ENCODE data around the gene ALAD.
A peak's percentile ranks its signal among the peaks of the same experiment; 100 is the strongest.

The ALAD gene

GRCh38 chr9:113341712-113342410 is 59.2 kb downstream of the ALAD start:
- no peak overlapping the region for H3K27ac ChIP-seq (ENCODE audit: low read length)
- no peak overlapping the region for H3K9ac ChIP-seq (ENCODE audit: low read depth, low read length)
- H4K20me1 ChIP-seq (ENCODE audit: insufficient read depth, low read length), result no peaks in the 10 kb centered on the region
- TF ChIP-seq CTCF (IDR thresholded peaks at IDR 0.05; ENCODE audit: borderline replicate concordance, extremely low read depth, low read length, poor library complexity, severe bottlenecking) (no peak), EZH2 (IDR thresholded peaks at IDR 0.05; ENCODE audit: borderline replicate concordance, low read depth, low read length, severe bottlenecking) (no peak)
- no peaks in the 10 kb centered on the region for H3K27me3 ChIP-seq (ENCODE audit: insufficient read depth, low read length, poor library complexity)
- peaks cover 33% of the 10 kb centered on the region for H3K4me1 ChIP-seq (ENCODE audit: insufficient read depth, low read length)
- no peak overlapping the region for H3K4me2 ChIP-seq (ENCODE audit: insufficient read depth, low read length)
- no peaks in the 10 kb centered on the region for H3K9me3 ChIP-seq (ENCODE audit: insufficient read depth, low read length, severe bottlenecking)
- 0 out of 2 replicates have a peak overlapping the region, but pooled peaks have one; percentile 17 for H2AFZ ChIP-seq (ENCODE audit: low read depth, low read length)
- H3K4me3 ChIP-seq (ENCODE audit: low read depth in 1 of 2, low read length in 2 of 2), result no peak overlapping the region
- no peak for ATAC-seq (ENCODE audit: insufficient read depth, low read depth)
- peak; percentile 41 for DNase-seq
- no peaks in the 10 kb centered on the region for H3K79me2 ChIP-seq (ENCODE audit: insufficient read depth, low read length)
- H3K36me3 ChIP-seq (ENCODE audit: insufficient read depth, low read length), result no peaks in the 10 kb centered on the region

DNA sequence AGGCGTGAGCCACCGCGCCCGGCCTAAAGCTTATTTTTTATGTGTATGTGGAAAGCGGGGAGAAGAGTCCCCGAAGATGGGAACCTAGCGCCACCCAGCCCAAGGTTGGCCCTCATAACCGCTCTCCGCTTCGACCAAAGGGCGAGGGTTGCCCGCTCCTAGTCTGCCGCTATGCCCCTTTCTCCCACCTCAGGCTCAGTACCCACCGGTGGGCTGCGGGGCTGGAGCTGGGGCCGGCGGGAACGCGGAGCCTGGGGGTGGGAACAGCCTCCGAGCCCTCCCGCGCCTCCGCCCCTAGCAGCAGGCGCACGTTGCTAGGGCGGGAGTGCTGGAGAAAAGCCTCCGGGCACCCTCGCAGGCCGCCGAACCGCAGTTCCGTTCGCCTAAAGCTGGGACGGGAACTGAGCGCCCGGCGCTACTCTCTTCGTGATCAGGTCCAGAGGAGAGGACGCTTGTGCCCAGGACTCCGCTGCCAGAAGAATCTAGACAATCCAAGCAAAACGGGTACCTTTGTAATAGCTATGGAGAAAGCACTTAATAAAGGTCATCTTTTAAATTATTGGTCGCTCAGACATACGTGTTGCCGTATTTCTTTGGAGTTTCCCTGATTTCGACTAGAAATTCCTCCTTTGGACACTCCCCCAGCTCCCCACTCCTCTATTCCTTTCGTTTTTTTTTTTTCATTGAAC is 60.9 kb downstream of the ALAD start, which contains the start of gene WDR31:
TSS of gene WDR31 (minus strand) at position 265 of the 689 bp plus-strand sequence. CDS start 8,253 bp downstream, outside the sequence.
- peak within 1 kb of the TSS; percentile 78 for H3K27ac ChIP-seq (ENCODE audit: low read length)
- ATAC-seq (ENCODE audit: insufficient read depth, low read depth), result peak; percentile 94
- H3K79me2 ChIP-seq (ENCODE audit: insufficient read depth, low read length), result no peaks in the 10 kb centered on the region
- H3K4me1 ChIP-seq (ENCODE audit: insufficient read depth, low read length), result peaks cover 33% of the 10 kb centered on the region
- H3K4me3 ChIP-seq (ENCODE audit: low read depth in 1 of 2, low read length in 2 of 2), result peak within 1 kb of the TSS; percentile 57 to 97; a peak in 3 of 4 replicates
- H3K9ac ChIP-seq (ENCODE audit: low read depth, low read length), result peak within 1 kb of the TSS; percentile 72
- peak within 1 kb of the TSS; percentile 86 for H3K4me2 ChIP-seq (ENCODE audit: insufficient read depth, low read length)
- no peaks in the 10 kb centered on the region for H4K20me1 ChIP-seq (ENCODE audit: insufficient read depth, low read length)
- TF ChIP-seq EZH2 (IDR thresholded peaks at IDR 0.05; ENCODE audit: borderline replicate concordance, low read depth, low read length, severe bottlenecking) (no peak), CTCF (IDR thresholded peaks at IDR 0.05; ENCODE audit: borderline replicate concordance, extremely low read depth, low read length, poor library complexity, severe bottlenecking) (no peak)
- no peaks in the 10 kb centered on the region for H3K27me3 ChIP-seq (ENCODE audit: insufficient read depth, low read length, poor library complexity)
- H3K9me3 ChIP-seq (ENCODE audit: insufficient read depth, low read length, severe bottlenecking), result no peaks in the 10 kb centered on the region
- peak within 1 kb of the TSS; percentile 99 for H2AFZ ChIP-seq (ENCODE audit: low read depth, low read length)
- H3K36me3 ChIP-seq (ENCODE audit: insufficient read depth, low read length), result no peaks in the 10 kb centered on the region
- DNase-seq, result peak; percentile 87

DNA sequence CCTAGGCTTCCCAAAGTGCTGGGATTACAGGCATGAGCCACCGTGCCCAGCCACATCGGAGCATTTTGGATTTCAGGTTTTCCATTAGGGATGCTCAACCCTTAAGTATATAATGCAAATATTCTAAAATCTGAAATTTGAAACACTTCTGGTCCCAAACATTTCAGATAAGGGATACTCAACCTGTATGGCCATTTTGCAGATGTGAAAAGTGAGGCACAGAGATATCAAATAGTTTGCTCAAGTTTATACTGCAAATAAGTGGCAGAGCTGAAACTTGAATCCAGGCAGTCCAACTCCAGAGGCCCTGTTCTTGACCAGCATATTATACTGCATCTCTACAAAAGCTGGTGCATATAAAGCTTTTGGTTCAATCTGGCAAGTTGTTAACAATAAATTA is 63.4 kb downstream of the ALAD start:
- DNase-seq (no peak), ATAC-seq (ENCODE audit: insufficient read depth, low read depth) (no peak)
- Histone ChIP-seq H3K4me1 (ENCODE audit: insufficient read depth, low read length) (peaks cover 21% of the 10 kb centered on the region), H3K4me2 (ENCODE audit: insufficient read depth, low read length) (no peak overlapping the region), H3K79me2 (ENCODE audit: insufficient read depth, low read length) (no peaks in the 10 kb centered on the region), H3K4me3 (ENCODE audit: low read depth in 1 of 2, low read length in 2 of 2) (no peak overlapping the region), H3K36me3 (ENCODE audit: insufficient read depth, low read length) (no peaks in the 10 kb centered on the region), H2AFZ (ENCODE audit: low read depth, low read length) (no peak overlapping the region), H3K9ac (ENCODE audit: low read depth, low read length) (no peak overlapping the region), H3K27me3 (ENCODE audit: insufficient read depth, low read length, poor library complexity) (no peaks in the 10 kb centered on the region), H3K9me3 (ENCODE audit: insufficient read depth, low read length, severe bottlenecking) (no peaks in the 10 kb centered on the region), H4K20me1 (ENCODE audit: insufficient read depth, low read length) (no peaks in the 10 kb centered on the region), H3K27ac (ENCODE audit: low read length) (no peak overlapping the region)
- TF ChIP-seq EZH2 (IDR thresholded peaks at IDR 0.05; ENCODE audit: borderline replicate concordance, low read depth, low read length, severe bottlenecking) (no peak), CTCF (IDR thresholded peaks at IDR 0.05; ENCODE audit: borderline replicate concordance, extremely low read depth, low read length, poor library complexity, severe bottlenecking) (no peak)

Measured in DND-41 (cell line).